RPMI7951 (cell line): ENCODE results near the gene NISCH. TPM values are rescaled to one million over a fixed set of nuclear protein-coding genes. Genes with fewer than 3 reads are reported as not detected.
A peak's percentile ranks its signal among the peaks of the same experiment; 100 is the strongest.
"Not testable (repeated sequence)": the region's sequence is repeated elsewhere in the genome, so short reads cannot be mapped to it uniquely, and the experiment has no call there.

ENCODE experiments used
- DNase-seq: peaks from one replicate; pipeline ENCODE4 v3.0.0-alpha.2; 2012; ENCODE audit warnings: low read depth
- total RNA-seq: library from RNA; depleted of rRNA; stranded (reverse); fragments of >200 nt; shearing (Covaris generic); gene quantifications from 2 replicates; pipeline ENCODE4 v1.2.3, GENCODE V29; 2014

NISCH gene
- total RNA-seq, 1 experiment from 2014 or later, result 21.4 TPM

GRCh38 chr3:52525680-52526561 is 70.5 kb downstream of the NISCH start:
- DNase-seq, result no peak

- DNase-seq, result not testable (repeated sequence)
Measured at GRCh38 chr3:52526671-52527038, 71.3 kb downstream of the NISCH start.

- DNase-seq, result no peak
Measured at GRCh38 chr3:52527039-52527731, 71.8 kb downstream of the NISCH start.

GRCh38 chr3:52527732-52528585 is 72.6 kb downstream of the NISCH start:
- DNase-seq, result no peak

DNA sequence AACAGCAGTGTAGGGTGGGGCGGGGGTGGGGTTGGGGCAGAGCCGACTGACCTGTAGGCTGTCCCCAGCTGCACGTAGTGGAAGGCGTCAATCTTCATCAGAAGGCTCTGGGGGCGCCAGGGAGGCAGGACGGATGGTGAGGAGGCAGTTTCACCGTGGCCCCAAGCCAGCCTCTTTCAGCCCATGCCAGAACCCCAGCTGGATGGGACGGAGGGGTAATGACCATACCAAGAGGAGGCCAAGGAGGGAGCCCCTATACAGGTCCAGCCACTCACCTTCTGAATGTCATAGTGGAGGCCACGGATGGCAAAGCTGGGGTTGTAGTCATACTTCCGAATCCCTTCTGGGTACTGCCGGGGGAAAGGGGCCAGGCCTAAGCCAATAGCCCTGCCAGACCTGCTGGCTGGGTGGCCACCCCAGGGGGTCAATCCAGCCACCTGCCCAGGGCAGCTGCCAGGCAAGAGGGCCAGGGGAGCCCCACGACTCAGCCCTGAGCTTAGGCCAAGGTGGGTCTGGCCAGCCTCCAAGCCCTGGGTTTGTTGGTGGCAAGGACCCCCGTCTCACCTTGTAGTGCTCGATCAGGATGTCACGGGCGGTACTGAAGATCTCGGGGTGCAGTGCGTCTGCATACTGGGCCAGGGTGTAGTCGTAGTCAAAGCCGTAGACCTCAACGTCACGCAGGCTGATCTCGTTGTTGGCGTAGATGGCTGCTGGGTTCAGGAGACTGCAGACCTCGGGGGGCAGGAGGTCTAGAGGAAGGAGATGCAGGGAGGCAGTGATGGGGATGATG is 73.4 kb downstream of the NISCH start:
- no peak for DNase-seq

GRCh38 chr3:52529376-52530333 is 74.3 kb downstream of the NISCH start:
- DNase-seq, result no peak

- DNase-seq, result no peak
Measured at GRCh38 chr3:52530918-52531826, 75.8 kb downstream of the NISCH start.

GRCh38 chr3:52531860-52532516 is 76.6 kb downstream of the NISCH start:
- no peak for DNase-seq

- DNase-seq, result peak; percentile 79
Measured at GRCh38 chr3:52532517-52532837, 77.1 kb downstream of the NISCH start.

DNA sequence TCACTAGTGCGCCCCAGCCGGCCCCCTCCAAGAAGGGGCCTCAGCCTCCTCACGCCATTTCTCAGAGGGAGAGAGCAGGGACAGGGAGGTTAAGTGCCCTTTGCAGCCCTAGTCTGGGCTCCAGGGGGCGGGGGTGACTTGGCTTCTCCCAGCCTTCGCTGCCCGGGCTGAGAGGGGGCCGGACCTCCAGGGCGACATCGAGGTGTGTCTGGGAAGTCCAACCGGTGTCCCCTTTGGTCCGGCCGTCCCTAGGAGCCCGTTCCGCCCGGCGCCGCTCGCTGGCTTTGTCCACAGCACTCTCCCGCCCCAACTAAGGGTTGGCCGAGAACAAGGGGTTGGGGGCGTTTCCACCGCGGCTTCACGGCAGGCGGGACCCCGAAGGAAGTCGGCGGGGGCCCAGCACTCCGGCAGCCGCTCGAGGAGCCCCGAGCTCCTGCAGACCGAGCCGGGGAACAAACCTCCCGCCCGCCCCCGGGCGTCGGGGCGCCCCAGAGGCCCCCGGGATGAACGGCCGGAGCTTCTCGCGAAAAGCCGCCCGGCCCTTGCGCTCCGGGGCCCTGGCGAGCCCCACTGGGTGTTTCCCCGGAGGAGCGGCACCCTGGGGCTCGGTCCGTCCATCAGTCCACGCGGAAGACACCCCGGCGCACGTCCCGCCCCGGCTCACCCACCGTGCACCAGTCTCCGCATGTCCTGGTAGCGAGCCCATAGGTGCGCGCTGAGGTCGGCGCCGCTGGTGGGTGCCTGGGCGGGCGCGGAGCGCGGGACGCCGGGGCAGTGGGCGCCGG is 77.6 kb downstream of the NISCH start:
- DNase-seq, result no peak

- peak; percentile 81 for DNase-seq
Measured at GRCh38 chr3:52533623-52534280, 78.3 kb downstream of the NISCH start, which contains the start of gene NT5DC2. TSS of gene NT5DC2 (minus strand) at chr3:52533857. CDS start at chr3:52533737, 120 bp downstream.

DNA sequence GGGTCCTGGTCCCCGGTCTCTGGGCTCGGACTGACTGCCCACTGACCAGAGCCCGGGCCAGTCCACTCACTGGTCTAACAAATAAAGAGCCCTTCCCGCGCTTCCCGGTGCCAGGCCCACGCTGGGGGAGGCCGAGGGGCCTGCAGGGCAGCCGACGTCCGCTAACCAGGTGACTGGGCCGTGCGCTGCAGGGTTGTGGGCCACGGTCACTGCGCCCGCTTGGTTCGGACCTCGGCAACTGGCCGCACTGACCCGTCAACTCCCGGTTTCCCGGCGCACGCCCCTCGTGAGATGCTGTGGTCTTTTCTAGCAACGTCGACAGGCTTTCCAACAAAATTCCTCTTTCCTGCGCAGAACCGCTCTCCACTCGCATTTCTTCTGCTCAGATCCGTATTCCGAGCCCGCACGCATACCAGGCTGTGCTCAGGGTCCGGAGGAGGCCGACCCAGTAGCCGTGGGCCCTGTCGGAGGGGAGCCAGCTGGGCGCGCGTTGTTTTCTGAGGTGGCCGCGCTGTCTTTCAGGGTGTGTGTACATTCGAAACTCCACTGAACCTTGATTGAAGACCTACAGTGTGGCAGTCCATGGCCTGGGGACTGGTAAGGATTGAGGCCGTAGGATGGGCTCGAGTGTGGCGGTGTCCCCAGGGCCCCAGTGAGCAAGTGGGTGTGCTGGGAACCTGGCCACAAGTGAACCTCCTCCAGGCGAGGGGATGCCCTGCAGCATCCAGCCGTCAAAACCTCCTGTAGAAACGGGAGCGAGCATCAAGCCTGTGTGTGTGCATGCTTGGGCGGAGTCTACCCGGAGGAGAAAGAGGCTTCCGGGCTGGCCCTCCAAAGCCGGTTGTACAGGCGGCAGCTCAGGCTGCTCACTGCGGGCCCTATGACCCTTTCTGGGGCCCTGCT is 79.1 kb downstream of the NISCH start:
- peak; percentile 63 for DNase-seq

- DNase-seq, result no peak
Measured at GRCh38 chr3:52535411-52536111, 80.2 kb downstream of the NISCH start.

DNA sequence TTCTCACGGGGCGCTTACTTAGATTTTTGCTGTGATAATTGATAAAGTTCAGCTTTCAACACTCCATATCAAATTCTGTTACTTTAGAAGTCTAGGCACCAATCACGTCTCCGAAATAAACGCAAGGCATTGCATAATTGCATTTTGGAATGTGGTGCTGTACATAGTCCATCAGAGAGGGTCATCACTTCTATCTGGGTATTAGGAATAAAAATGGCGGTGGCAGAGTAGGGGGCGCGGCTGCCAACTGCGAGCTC is 80.6 kb downstream of the NISCH start:
- DNase-seq, result no peak

- DNase-seq, result peak; percentile 99
Measured at GRCh38 chr3:52536369-52537164, 81.2 kb downstream of the NISCH start, which contains the start of gene UQCC5. TSS of gene UQCC5 (plus strand) at chr3:52536605. CDS start at chr3:52536756, 151 bp downstream.
